Measurements from ENCODE around the gene COL4A4.

Gene COL4A4

GRCh38 chr2:227134591-227134990 is 29.4 kb downstream of the COL4A4 start:
- DNase-seq (ENCODE audit: low read depth), result no peak

GRCh38 chr2:227132986-227133385 is 31.0 kb downstream of the COL4A4 start:
- no peak overlapping the region for H3K4me3 ChIP-seq (ENCODE audit: low read length)
- H3K9ac ChIP-seq (ENCODE audit: low read length), result no peak overlapping the region
- H3K27me3 ChIP-seq (replicated peaks; ENCODE audit: control insufficient read depth, insufficient read depth, low read length), result peaks cover 10% of the 10 kb centered on the region
- no peaks in the 10 kb centered on the region for H3K36me3 ChIP-seq (ENCODE audit: control insufficient read depth, insufficient read depth, low read length, severe bottlenecking)
- no peaks in the 10 kb centered on the region for H3K9me3 ChIP-seq (ENCODE audit: control insufficient read depth, low read length)
- H3K4me1 ChIP-seq (ENCODE audit: control insufficient read depth, insufficient read depth, low read length), result no peaks in the 10 kb centered on the region
- no peak for DNase-seq (ENCODE audit: low read depth)

More at GRCh38 chr2:227134591-227134990, 29.4 kb downstream of the COL4A4 start:
- Histone ChIP-seq H3K4me3 (ENCODE audit: low read length) (no peak overlapping the region), H3K9me3 (ENCODE audit: control insufficient read depth, low read length) (no peaks in the 10 kb centered on the region), H3K36me3 (ENCODE audit: control insufficient read depth, insufficient read depth, low read length, severe bottlenecking) (no peaks in the 10 kb centered on the region), H3K27me3 (replicated peaks; ENCODE audit: control insufficient read depth, insufficient read depth, low read length) (peaks cover 5% of the 10 kb centered on the region), H3K9ac (ENCODE audit: low read length) (no peak overlapping the region), H3K4me1 (ENCODE audit: control insufficient read depth, insufficient read depth, low read length) (no peaks in the 10 kb centered on the region)

GRCh38 chr2:227130636-227131035 is 33.4 kb downstream of the COL4A4 start:
- no peaks in the 10 kb centered on the region for H3K4me1 ChIP-seq (ENCODE audit: control insufficient read depth, insufficient read depth, low read length)
- peaks cover 5% of the 10 kb centered on the region for H3K27me3 ChIP-seq (replicated peaks; ENCODE audit: control insufficient read depth, insufficient read depth, low read length)
- no peak overlapping the region for H3K4me3 ChIP-seq (ENCODE audit: low read length)
- DNase-seq (ENCODE audit: low read depth), result no peak
- H3K36me3 ChIP-seq (ENCODE audit: control insufficient read depth, insufficient read depth, low read length, severe bottlenecking), result no peaks in the 10 kb centered on the region
- H3K9me3 ChIP-seq (ENCODE audit: control insufficient read depth, low read length), result no peaks in the 10 kb centered on the region
- H3K9ac ChIP-seq (ENCODE audit: low read length), result no peak overlapping the region

- no peaks in the 10 kb centered on the region for H3K36me3 ChIP-seq (ENCODE audit: control insufficient read depth, insufficient read depth, low read length, severe bottlenecking)
- no peaks in the 10 kb centered on the region for H3K4me1 ChIP-seq (ENCODE audit: control insufficient read depth, insufficient read depth, low read length)
- H3K9ac ChIP-seq (ENCODE audit: low read length), result no peak overlapping the region
- no peak overlapping the region for H3K4me3 ChIP-seq (ENCODE audit: low read length)
- H3K9me3 ChIP-seq (ENCODE audit: control insufficient read depth, low read length), result no peaks in the 10 kb centered on the region
- no peak for DNase-seq (ENCODE audit: low read depth)
- H3K27me3 ChIP-seq (replicated peaks; ENCODE audit: control insufficient read depth, insufficient read depth, low read length), result peaks cover 5% of the 10 kb centered on the region
These were observed 36.8 kb downstream of the COL4A4 start for GRCh38 chr2:227127201-227127600.

GRCh38 chr2:227125506-227125905 is 38.5 kb downstream of the COL4A4 start:
- H3K27me3 ChIP-seq (replicated peaks; ENCODE audit: control insufficient read depth, insufficient read depth, low read length), result peaks cover 5% of the 10 kb centered on the region
- H3K36me3 ChIP-seq (ENCODE audit: control insufficient read depth, insufficient read depth, low read length, severe bottlenecking), result no peaks in the 10 kb centered on the region
- H3K4me3 ChIP-seq (ENCODE audit: low read length), result no peak overlapping the region
- H3K9me3 ChIP-seq (ENCODE audit: control insufficient read depth, low read length), result no peaks in the 10 kb centered on the region
- no peaks in the 10 kb centered on the region for H3K4me1 ChIP-seq (ENCODE audit: control insufficient read depth, insufficient read depth, low read length)
- no peak overlapping the region for H3K9ac ChIP-seq (ENCODE audit: low read length)
- DNase-seq (ENCODE audit: low read depth), result peak; percentile 7

GRCh38 chr2:227124811-227125210 is 39.2 kb downstream of the COL4A4 start:
- Histone ChIP-seq H3K27me3 (replicated peaks; ENCODE audit: control insufficient read depth, insufficient read depth, low read length) (peaks cover 5% of the 10 kb centered on the region), H3K4me1 (ENCODE audit: control insufficient read depth, insufficient read depth, low read length) (no peaks in the 10 kb centered on the region), H3K9me3 (ENCODE audit: control insufficient read depth, low read length) (no peaks in the 10 kb centered on the region), H3K4me3 (ENCODE audit: low read length) (no peak overlapping the region), H3K36me3 (ENCODE audit: control insufficient read depth, insufficient read depth, low read length, severe bottlenecking) (no peaks in the 10 kb centered on the region), H3K9ac (ENCODE audit: low read length) (no peak overlapping the region)
- DNase-seq (ENCODE audit: low read depth), result no peak

- H3K9me3 ChIP-seq (ENCODE audit: control insufficient read depth, low read length), result no peaks in the 10 kb centered on the region
- H3K27me3 ChIP-seq (replicated peaks; ENCODE audit: control insufficient read depth, insufficient read depth, low read length), result peaks cover 2% of the 10 kb centered on the region
- H3K4me3 ChIP-seq (ENCODE audit: low read length), result no peak overlapping the region
- no peak overlapping the region for H3K9ac ChIP-seq (ENCODE audit: low read length)
- no peak for DNase-seq (ENCODE audit: low read depth)
- no peaks in the 10 kb centered on the region for H3K36me3 ChIP-seq (ENCODE audit: control insufficient read depth, insufficient read depth, low read length, severe bottlenecking)
- no peaks in the 10 kb centered on the region for H3K4me1 ChIP-seq (ENCODE audit: control insufficient read depth, insufficient read depth, low read length)
These were observed 40.3 kb downstream of the COL4A4 start for GRCh38 chr2:227123697-227124096.

GRCh38 chr2:227118353-227118752 is 45.7 kb downstream of the COL4A4 start:
- DNase-seq (ENCODE audit: low read depth), result no peak

GRCh38 chr2:227117852-227118251 is 46.2 kb downstream of the COL4A4 start:
- DNase-seq (ENCODE audit: low read depth), result no peak
- Histone ChIP-seq H3K9ac (ENCODE audit: low read length) (no peak overlapping the region), H3K4me3 (ENCODE audit: low read length) (no peak overlapping the region), H3K9me3 (ENCODE audit: control insufficient read depth, low read length) (no peaks in the 10 kb centered on the region), H3K4me1 (ENCODE audit: control insufficient read depth, insufficient read depth, low read length) (no peaks in the 10 kb centered on the region), H3K36me3 (ENCODE audit: control insufficient read depth, insufficient read depth, low read length, severe bottlenecking) (no peaks in the 10 kb centered on the region), H3K27me3 (replicated peaks; ENCODE audit: control insufficient read depth, insufficient read depth, low read length) (no peaks in the 10 kb centered on the region)

More at GRCh38 chr2:227118353-227118752, 45.7 kb downstream of the COL4A4 start:
- Histone ChIP-seq H3K4me1 (ENCODE audit: control insufficient read depth, insufficient read depth, low read length) (no peaks in the 10 kb centered on the region), H3K9ac (ENCODE audit: low read length) (no peak overlapping the region), H3K27me3 (replicated peaks; ENCODE audit: control insufficient read depth, insufficient read depth, low read length) (no peaks in the 10 kb centered on the region), H3K36me3 (ENCODE audit: control insufficient read depth, insufficient read depth, low read length, severe bottlenecking) (no peaks in the 10 kb centered on the region), H3K9me3 (ENCODE audit: control insufficient read depth, low read length) (no peaks in the 10 kb centered on the region), H3K4me3 (ENCODE audit: low read length) (no peak overlapping the region)

- no peaks in the 10 kb centered on the region for H3K36me3 ChIP-seq (ENCODE audit: control insufficient read depth, insufficient read depth, low read length, severe bottlenecking)
- no peaks in the 10 kb centered on the region for H3K4me1 ChIP-seq (ENCODE audit: control insufficient read depth, insufficient read depth, low read length)
- H3K27me3 ChIP-seq (replicated peaks; ENCODE audit: control insufficient read depth, insufficient read depth, low read length), result no peaks in the 10 kb centered on the region
- no peak overlapping the region for H3K4me3 ChIP-seq (ENCODE audit: low read length)
- H3K9me3 ChIP-seq (ENCODE audit: control insufficient read depth, low read length), result no peaks in the 10 kb centered on the region
- H3K9ac ChIP-seq (ENCODE audit: low read length), result no peak overlapping the region
- DNase-seq (ENCODE audit: low read depth), result no peak
These were observed 47.0 kb downstream of the COL4A4 start for GRCh38 chr2:227117027-227117426.

- Histone ChIP-seq H3K4me3 (ENCODE audit: low read length) (no peak overlapping the region), H3K9ac (ENCODE audit: low read length) (no peak overlapping the region), H3K27me3 (replicated peaks; ENCODE audit: control insufficient read depth, insufficient read depth, low read length) (no peaks in the 10 kb centered on the region), H3K9me3 (ENCODE audit: control insufficient read depth, low read length) (no peaks in the 10 kb centered on the region), H3K4me1 (ENCODE audit: control insufficient read depth, insufficient read depth, low read length) (no peaks in the 10 kb centered on the region), H3K36me3 (ENCODE audit: control insufficient read depth, insufficient read depth, low read length, severe bottlenecking) (no peaks in the 10 kb centered on the region)
- DNase-seq (ENCODE audit: low read depth), result peak; percentile 75
These were observed 48.2 kb downstream of the COL4A4 start for GRCh38 chr2:227115761-227116160.

Data from adipocyte (in vitro differentiated cells).